BJ (cell line): ENCODE measurements around the gene NOL12. TPM values are rescaled to one million over a fixed set of nuclear protein-coding genes. Genes with fewer than 3 reads are reported as not detected.
"Not testable (repeated sequence)": the region's sequence is repeated elsewhere in the genome, so short reads cannot be mapped to it uniquely, and the experiment has no call there.

Experiments
- CTCF ChIA-PET: fragments of 350-600 bp; formaldehyde crosslinking; extraction: SDS; loops from one replicate; lab custom pipeline; 2021; ENCODE audit warnings: antibody characterized with exemption, inconsistent platforms; lab: Yijun Ruan, JAX
- POLR2A ChIA-PET: fragments of 300-600 bp; sonication (Branson Sonifier 250); formaldehyde crosslinking; extraction: SDS; loops from one replicate; lab custom pipeline; 2021; ENCODE audit warnings: antibody characterized with exemption; lab: Charles Lee
- DNase-seq: peaks from one replicate; pipeline ENCODE4 v3.0.0-alpha.2; 2011; ENCODE audit warnings: low read depth
- H3K27me3 ChIP-seq: 2 replicates; pipeline ENCODE4 v1.6.0; 2011; ENCODE audit warnings: low read length; ENCODE audit not compliant: control insufficient read depth, insufficient read depth
- H3K36me3 ChIP-seq: 2 replicates; pipeline ENCODE4 v1.5.1; 2011; ENCODE audit warnings: low read length; ENCODE audit not compliant: control insufficient read depth, insufficient read depth
- H3K4me3 ChIP-seq: 2 replicates; pipeline ENCODE4 v1.5.1; 2011; ENCODE audit warnings: low read depth, mild to moderate bottlenecking, control low read depth, low read length
- polyA plus RNA-seq: library from polyadenylated mRNA; depleted of rRNA; stranded (reverse); fragments of >200 nt; gene quantifications from 2 replicates; pipeline ENCODE4 v1.2.3, GENCODE V29; 2011
- TF ChIP-seq, protein P1 (sequence below): IDR thresholded peaks from 2 replicates; pipeline ENCODE4 v1.5.1; 2011; ENCODE audit warnings: low read depth, mild to moderate bottlenecking, control low read depth, inconsistent platforms, low read length, moderate library complexity; ENCODE audit not compliant: insufficient read depth

The NOL12 gene
- polyA plus RNA-seq, 1 experiment = 16.5 TPM

DNA sequence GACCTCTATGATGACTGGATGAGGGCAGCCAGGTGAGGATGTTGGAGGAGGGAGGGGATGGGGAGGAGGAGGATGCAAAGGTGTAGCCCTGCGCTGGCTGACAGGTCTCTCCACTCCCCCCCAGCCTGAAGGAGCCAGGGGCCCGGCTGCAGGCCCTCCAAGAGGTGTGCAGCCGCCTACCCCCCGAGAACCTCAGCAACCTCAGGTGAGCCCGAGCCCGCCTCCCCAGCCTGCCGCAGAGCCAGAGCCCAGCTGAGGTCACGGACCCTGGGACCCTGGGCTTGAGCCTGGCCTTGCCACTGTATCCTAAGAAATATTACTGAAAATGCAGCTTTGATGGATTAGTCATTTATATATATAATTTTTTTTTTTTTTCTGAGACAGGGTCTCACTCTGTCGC lies 38.8 kb upstream of the NOL12 start:
- DNase-seq = no peak
- CTCF ChIA-PET = interaction anchor here (0.6 to 12.3 kb wide), 3 partner anchors 33 to 321 kb away, joined by 3 to 265 read pairs (median 3); partner anchors contain the start of genes LGALS1 and NOL12
- Histone ChIP-seq H3K4me3 (no peak overlapping the region), H3K27me3 (no peaks in the 10 kb centered on the region), H3K36me3 (peaks cover 47% of the 10 kb centered on the region)
- TF ChIP-seq, protein P1, sequence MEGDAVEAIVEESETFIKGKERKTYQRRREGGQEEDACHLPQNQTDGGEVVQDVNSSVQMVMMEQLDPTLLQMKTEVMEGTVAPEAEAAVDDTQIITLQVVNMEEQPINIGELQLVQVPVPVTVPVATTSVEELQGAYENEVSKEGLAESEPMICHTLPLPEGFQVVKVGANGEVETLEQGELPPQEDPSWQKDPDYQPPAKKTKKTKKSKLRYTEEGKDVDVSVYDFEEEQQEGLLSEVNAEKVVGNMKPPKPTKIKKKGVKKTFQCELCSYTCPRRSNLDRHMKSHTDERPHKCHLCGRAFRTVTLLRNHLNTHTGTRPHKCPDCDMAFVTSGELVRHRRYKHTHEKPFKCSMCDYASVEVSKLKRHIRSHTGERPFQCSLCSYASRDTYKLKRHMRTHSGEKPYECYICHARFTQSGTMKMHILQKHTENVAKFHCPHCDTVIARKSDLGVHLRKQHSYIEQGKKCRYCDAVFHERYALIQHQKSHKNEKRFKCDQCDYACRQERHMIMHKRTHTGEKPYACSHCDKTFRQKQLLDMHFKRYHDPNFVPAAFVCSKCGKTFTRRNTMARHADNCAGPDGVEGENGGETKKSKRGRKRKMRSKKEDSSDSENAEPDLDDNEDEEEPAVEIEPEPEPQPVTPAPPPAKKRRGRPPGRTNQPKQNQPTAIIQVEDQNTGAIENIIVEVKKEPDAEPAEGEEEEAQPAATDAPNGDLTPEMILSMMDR = no peak
- POLR2A ChIA-PET = no interaction called here

DNA sequence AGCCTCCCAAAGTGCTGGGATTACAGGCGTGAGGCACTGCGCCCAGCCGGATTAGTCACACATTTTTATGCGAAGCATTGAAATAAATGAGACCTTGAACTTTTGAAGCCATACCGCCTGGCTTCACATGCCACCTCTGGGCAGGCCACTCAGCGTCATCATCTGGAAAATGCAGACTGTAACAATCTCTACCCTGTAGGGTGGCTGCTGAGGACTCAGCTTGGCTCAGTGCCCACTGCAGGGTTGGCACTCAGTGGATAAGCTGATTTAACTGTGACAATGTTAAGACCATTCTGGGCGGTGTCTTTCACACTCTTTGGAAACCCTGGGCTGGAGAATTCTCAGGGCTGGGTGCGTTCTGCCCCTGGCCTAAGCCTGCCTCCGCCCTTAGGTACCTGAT lies 38.2 kb upstream of the NOL12 start:
- peaks cover 45% of the 10 kb centered on the region for H3K36me3 ChIP-seq
- ChIA-PET CTCF (interaction anchor here (0.6 to 12.3 kb wide), 4 partner anchors 11 to 321 kb away, joined by 3 to 265 read pairs (median 3); partner anchors contain the start of genes LGALS1, NOL12 and PDXP), POLR2A (no interaction called here)
- no peak for DNase-seq
- H3K4me3 ChIP-seq = no peak overlapping the region
- TF ChIP-seq, protein P1 = no peak
- no peaks in the 10 kb centered on the region for H3K27me3 ChIP-seq

DNA sequence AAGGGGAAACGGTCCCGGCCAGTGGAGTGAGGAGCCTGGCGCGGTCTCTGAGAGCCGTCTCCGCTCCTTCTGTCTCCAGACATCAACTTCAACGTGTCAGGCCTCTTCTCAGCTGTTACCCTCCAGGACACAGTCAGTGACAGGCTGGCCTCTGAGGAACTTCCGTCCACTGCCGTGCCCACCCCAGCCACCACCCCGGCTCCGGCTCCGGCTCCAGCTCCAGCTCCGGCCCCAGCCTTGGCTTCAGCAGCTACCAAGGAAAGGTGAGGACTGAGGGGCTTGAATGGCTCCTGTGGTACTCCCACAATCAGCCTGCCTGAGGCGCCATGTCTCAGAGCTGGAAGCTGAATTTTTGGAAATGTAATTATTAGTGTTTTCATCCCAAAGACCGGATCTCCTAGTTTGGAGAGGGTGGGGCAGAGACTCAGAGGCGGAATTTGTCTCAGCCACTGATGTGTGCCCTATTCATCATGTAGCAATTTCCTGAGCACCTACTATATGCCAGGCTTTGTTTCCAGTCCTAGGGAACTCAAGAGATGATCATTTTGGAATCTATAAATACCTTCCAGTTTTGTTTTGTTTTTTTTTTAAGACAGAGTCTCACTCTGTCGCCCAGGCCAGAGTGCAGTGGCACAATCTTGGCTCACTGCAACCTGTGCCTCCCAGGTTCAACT lies 35.5 kb upstream of the NOL12 start:
- TF ChIP-seq, protein P1 = no peak
- H3K4me3 ChIP-seq = no peak overlapping the region
- CTCF ChIA-PET = interaction anchor here (1.0 to 12.3 kb wide), 3 partner anchors 9 to 141 kb away, joined by 4 to 265 read pairs (median 20); partner anchors contain the start of genes LGALS1 and NOL12
- no peaks in the 10 kb centered on the region for H3K27me3 ChIP-seq
- H3K36me3 ChIP-seq = peaks cover 43% of the 10 kb centered on the region
- no peak for DNase-seq
- POLR2A ChIA-PET = no interaction called here

DNA sequence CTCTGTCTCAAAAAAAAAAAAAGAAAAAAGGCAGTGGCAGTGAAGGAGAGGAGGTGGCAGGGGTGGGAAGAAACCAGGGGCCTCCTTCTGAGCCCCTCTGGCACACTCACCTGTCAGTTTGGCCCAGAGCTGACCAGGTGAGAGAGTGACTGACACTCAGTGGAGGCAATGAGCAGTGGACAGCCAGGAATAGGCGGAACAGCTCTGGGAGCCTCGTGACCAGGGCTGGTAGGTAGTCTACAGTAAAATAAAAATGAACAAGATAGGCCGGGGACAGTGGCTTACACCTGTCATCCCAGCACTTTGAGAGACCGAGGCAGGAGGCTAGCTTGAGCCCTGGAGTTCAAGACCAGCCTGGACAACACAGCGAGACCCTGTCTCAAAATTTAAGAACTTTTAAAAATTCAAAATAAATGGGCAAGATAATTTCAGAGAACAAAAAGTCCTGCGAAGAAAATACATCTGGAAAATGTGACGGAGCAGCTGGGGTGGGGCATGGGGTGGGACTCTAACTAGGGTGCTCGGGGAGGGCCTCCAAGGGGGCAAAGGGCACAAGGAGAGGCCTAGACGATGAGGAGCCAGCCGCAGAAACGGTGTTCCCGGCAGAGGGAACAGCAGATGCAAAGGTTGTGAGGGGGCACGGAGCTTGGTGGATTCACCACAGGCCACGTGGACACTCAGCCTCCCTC lies 31.4 kb upstream of the NOL12 start:
- no peaks in the 10 kb centered on the region for H3K27me3 ChIP-seq
- ChIA-PET POLR2A (interaction anchor here (0.6 kb wide), 1 partner anchor 136 kb away, joined by 3 read pairs; the partner anchor contains the start of gene CARD10), CTCF (interaction anchor here (1.4 to 9.5 kb wide), 2 partner anchors 13 to 27 kb away, joined by 3 to 122 read pairs; no protein-coding TSS in a partner anchor)
- DNase-seq = no peak
- H3K4me3 ChIP-seq = no peak overlapping the region
- H3K36me3 ChIP-seq = peaks cover 27% of the 10 kb centered on the region
- TF ChIP-seq, protein P1 = no peak

DNA sequence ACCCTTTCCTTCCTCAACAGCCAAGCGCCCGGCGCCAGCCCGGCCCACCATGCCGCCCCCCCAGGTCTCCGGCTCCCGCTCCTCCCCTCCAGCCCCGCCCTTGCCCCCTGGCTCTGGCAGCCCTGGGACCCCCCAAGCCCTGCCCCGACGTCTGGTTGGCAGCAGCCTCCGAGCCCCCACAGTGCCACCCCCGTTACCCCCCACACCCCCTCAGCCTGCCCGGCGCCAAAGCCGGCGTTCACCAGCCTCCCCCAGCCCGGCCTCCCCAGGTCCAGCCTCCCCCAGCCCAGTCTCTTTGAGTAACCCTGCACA lies 30.9 kb upstream of the NOL12 start:
- ChIA-PET CTCF (interaction anchor here (0.7 to 9.5 kb wide), 3 partner anchors 9 to 27 kb away, joined by 3 to 122 read pairs (median 3); no protein-coding TSS in a partner anchor), POLR2A (interaction anchor here (0.6 kb wide), 1 partner anchor 136 kb away, joined by 3 read pairs; the partner anchor contains the start of gene CARD10)
- no peak overlapping the region for H3K4me3 ChIP-seq
- no peak for DNase-seq
- H3K27me3 ChIP-seq = no peaks in the 10 kb centered on the region
- TF ChIP-seq, protein P1 = no peak
- H3K36me3 ChIP-seq = peaks cover 23% of the 10 kb centered on the region

DNA sequence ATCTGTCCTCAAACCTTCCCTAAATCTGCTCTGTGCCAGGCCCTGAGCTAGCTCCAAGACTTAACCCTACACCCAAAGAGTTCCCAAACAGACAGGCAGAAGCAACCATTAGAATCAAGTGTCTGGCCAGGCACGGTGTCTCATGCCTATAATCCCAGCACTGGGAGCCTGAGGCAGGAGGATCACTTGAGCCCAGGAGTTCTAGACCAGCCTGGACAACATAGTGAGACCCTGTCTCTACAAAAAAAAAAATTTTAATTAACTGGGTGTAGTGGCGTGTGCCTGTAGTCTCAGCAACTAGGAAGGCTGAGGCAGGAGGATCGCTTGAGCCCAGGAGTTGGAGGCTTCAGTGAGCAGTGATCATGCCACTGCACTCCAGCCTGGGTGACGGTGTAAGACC lies 29.6 kb upstream of the NOL12 start:
- H3K4me3 ChIP-seq, POLR2A ChIA-PET, DNase-seq, H3K27me3 ChIP-seq: not testable (repeated sequence)
- CTCF ChIA-PET = interaction anchor here (1.5 to 9.5 kb wide), 2 partner anchors 14 to 23 kb away, joined by 6 to 122 read pairs; no protein-coding TSS in a partner anchor
- peaks cover 14% of the 10 kb centered on the region for H3K36me3 ChIP-seq
